Measurements from ENCODE around the gene PHF20.
A peak's percentile ranks its signal among the peaks of the same experiment; 100 is the strongest.
"Not testable (repeated sequence)": the region's sequence is repeated elsewhere in the genome, so short reads cannot be mapped to it uniquely, and the experiment has no call there.

Gene PHF20

DNA sequence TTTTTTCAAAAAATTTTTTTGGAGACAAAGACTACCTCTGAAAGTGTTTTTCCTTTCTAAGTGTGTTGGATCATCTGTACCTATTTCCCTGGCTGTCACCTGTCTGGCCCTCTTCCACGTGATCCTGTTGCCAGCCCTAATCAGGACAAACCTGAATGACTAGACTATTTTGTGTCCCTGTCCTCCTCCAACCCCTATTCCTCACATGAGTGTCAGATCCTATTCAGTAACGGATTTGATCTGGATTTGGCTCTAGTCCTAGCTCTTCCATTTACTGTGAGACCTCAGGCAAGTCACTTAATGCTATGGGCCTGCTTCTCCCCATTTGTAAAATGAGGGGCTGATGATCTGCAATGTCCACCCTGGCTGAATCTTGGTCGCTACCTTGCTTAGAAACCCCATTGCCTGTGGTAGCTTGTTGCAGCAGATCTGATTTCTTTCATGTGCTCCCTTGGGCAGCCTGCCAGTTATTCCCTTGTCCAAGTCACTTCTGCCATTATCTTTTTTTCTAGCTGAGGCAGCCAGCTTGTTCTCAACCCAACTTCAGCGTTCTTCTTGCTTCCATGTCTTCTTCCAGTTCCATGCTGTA lies 4.8 kb downstream of the PHF20 start:
- no peak for DNase-seq (ENCODE audit: low read depth)

DNA sequence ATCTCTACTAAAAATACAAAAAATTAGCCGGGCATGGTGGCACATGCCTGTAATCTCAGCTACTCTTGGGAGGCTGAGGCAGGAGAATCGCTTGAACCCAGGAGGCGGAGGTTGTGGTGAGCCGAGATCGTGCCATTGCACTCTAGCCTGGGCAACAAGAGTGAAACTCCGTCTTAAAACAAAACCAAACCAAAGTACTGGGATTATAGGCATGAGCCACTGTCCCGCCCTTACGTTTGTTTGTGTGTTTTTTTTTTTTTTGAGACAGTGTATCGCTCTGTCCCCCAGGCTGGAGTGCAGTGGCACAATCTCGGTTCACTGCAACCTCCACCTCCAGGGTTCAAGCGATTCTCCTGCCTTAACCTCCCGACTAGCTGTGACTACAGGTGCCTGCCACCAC lies 12.0 kb downstream of the PHF20 start:
- DNase-seq (ENCODE audit: low read depth) = not testable (repeated sequence)

DNA sequence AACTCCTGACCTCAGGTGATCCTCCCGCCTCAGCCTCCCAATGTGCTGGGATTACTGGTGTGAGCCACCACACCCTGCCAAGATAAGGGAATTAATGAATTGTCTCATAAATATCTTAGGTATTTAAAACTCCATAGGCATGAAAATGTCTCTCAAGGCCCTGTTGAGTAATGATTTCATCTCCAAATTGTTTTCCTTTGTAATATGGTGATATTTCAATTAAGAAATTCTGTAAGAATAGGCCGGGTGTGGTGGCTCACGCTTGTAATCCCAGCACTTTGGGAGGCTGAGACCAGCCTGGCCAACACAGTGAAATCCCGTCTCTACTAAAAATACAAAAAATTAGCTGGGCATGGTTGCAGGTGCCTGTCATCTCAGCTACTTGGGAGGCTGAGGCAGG lies 13.7 kb downstream of the PHF20 start:
- DNase-seq (ENCODE audit: low read depth) = not testable (repeated sequence)

DNA sequence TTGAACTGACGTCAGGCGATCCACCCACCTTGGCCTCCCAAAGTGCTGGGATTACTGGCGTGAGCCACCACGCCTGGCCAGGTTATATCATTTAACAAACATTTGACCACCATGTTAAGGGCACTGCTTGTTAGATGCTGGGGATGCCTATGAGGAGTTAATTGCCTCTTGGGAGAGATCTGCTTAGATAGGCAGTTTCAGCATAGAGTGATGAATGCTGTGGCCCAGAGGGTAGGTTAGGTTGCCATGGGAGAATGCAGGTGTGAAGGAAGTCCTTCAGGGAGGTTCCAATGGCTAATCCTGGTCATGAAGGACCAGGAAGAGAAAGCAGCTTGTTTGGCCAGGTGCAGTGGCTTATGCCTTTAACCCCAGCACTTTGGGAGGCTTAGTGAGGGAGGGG lies 17.0 kb downstream of the PHF20 start:
- DNase-seq (ENCODE audit: low read depth) = no peak

DNA sequence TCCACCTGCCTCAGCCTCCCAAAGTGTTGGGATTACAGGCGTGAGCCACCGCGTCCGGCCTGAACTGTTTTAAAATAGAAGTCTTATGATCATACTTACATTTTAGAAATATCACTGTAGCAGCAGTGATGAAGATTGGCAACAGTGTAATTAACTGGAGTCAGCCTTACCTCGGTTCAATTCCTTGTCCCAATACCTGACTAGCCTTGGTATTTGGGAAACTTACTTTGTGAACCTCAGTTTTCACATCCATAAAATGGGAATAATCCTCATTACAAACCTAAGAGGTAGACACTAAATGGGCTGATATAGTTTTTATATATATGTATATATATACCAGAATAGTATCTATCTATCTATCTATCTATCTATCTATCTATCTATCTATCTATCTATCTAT lies 19.3 kb downstream of the PHF20 start:
- DNase-seq (ENCODE audit: low read depth) = no peak

DNA sequence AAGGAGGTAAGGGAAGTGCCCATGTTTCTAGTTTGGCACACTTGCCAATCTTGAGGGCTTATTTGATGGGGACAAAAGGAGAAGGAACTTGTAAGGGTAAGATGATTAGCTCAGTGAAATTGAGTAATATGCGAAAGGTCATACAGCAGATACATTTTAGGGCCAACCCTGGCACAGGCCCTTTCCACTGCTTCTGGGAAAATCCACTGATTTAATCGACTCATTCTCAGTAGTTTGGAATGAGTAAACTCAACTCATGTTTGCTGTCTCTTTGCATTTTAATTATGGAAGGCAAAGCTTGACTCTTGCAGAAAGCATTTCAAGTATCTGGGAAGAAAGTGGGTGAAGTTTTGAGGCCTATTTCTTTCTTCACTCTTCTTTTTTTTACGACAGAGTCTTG lies 20.0 kb downstream of the PHF20 start:
- peak; percentile 75 for DNase-seq (ENCODE audit: low read depth)

DNA sequence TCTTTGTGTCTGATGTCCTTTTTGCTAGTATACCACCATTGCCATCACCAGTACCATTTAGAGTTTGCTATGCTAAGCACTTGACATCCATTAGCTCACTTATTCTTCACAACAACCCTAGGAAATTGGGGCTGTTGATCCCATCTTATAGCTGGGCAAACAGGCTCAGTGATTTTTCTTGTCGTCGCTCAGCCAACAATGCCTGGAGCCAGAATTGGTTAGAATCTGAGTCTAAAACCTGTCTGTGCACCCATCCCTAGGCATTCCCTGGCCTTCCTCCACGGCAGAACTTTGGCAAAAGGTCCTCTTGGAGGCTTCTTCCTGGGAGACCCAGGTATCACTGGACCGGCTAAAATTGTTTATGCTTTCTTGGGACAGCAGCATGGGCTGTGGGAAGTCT lies 20.9 kb downstream of the PHF20 start:
- no peak for DNase-seq (ENCODE audit: low read depth)

DNA sequence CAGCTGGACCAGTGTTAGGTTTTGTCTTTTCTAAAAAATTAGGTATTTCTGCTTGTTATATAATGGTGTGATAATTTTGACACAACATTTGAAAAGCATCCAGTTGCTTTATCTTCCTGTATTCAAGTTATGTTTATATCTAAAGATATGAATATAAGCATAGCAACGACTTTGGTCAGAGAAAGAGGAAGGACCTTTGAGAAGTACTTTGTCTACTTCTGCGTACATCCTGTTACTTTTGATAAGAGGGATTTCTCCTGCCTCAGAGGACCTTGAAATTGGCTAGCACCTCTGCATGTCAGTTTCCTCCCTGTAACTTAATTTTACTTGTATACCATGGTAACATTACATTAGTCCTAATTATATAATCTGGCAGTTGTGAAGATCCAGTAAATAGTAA lies 24.8 kb downstream of the PHF20 start:
- no peak for DNase-seq (ENCODE audit: low read depth)

DNA sequence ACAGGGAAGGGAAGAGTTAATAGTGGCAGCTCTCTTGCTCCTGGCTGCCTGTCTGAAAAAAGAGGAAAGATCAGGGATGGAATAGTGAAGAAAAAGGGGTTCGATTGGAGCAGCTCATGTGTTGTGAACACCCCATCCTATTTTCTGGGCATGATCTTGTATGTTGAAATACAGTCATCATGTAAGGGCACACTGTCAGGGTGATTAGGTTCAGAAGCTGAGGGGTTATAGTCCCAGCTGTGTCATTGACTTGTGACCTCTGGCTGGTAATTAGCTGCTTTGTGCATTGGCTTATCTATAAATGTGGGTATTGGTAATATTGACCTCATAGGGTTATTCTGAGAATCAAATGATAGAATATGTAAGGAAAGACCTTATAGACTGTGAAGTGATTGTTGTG lies 30.1 kb downstream of the PHF20 start:
- DNase-seq (ENCODE audit: low read depth) = no peak

DNA sequence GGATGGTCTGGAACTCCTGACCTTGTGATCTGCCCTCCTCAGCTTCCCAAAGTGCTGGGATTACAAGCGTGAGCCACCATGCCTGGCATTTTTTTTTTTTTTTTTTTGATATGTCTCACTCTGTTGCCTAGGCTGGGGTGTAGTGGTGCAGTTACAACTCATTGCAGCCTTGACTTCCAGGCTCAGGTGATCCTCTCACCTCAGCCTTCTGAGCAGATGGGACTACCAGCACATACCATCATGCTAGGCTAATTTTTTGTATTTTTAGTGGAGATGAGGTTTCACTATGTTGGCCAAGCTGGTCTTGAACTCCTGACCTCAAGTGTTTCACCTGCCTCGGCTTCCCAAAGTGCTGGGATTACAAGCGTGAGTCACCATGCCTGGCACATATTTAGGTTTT lies 34.3 kb downstream of the PHF20 start:
- DNase-seq (ENCODE audit: low read depth) = no peak

DNA sequence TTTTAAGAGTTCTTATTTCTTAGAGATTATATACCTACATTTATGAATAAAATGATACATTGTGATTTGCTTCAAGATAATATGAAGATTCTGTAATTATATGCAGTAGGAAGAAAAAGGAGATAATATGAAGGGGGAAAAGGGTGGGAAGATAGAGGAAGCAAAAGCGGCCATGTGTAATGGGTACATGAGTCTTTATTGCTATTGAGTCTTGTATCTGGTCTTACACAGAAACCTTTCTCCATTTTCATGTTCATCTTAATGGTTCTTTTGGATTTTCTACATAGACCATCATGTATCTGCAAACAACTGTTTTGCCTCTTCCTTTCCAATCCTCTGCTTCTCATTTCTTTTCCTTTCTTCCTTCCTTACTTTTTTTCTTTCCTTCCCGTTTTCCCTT lies 36.1 kb downstream of the PHF20 start:
- DNase-seq (ENCODE audit: low read depth) = no peak

DNA sequence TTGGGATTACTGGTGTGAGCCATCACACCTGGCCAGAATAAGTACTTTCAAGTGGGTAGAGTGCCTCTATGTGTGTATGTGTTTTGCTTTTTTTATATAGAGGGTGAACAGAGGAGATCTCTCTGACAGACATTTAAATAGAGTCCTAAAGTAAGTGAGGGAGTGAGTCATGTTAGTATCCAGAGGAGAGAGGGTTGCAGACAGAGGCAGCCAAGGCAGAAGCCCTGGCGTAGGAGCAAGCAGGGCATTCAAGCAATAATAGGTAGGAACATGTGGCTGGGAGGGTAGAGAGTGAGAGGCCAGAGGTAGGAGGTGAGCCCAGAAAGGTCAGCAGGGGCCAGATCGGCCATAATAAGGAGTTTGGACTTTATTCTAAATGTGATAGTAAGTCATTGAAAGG lies 48.9 kb downstream of the PHF20 start:
- DNase-seq (ENCODE audit: low read depth) = no peak

DNA sequence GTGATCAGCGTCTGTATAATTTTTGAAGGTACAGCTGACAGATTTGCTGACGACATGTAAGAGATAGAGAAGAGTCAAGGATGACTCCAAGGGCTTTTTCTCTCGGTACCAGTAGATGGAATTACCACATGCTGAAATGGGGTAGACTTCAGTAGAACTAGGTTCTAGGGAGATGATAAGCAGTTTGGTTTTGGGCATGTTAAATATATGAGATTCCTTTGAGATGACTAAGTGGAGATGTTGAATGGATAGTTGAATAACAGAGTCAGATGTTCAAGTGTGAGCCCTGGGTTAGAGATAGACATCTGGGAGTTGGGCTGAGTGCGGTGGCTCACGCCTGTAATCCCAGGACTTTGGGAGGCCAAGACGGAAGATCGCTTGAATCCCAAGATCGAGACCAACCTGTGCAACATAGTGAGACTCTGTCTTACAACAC lies 50.0 kb downstream of the PHF20 start:
- peak; percentile 21 for DNase-seq (ENCODE audit: low read depth)

DNA sequence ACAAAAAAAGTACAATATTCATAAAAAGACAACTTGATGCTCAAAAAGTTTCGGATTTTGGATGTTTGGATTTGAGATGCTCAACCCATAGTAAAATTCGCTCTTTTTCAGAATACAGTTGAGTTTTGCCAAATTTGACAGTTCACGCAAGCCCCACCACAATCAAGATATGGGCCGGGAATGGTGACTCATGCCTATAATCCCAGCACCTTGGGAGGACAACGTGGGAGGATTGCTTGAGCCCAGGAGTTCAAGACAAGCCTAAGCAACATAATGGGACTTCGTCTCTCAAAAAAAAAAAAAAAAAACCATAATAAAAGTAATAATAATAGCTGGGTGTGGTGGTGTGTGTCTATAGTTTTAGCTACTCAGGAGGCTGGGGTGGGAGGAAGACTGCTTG lies 51.3 kb downstream of the PHF20 start:
- no peak for DNase-seq (ENCODE audit: low read depth)

DNA sequence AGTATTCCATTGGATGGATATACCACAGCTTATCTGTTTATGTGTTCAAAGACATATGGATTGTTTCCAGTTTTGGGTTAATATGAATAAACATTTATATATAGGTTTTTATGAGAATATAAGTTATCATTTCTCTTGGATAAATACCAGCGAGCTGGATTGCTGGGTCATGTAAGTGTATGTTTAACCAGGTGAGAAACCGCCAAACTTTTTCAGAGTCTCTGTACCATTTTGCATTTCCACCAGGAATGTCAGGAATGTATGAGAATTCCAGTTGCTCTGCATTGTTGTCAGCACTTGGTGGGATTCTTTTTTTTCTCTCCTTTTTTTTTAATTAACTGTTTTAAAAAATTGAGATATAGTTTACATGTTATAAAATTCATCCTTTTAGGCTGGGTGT lies 52.1 kb downstream of the PHF20 start:
- no peak for DNase-seq (ENCODE audit: low read depth)

DNA sequence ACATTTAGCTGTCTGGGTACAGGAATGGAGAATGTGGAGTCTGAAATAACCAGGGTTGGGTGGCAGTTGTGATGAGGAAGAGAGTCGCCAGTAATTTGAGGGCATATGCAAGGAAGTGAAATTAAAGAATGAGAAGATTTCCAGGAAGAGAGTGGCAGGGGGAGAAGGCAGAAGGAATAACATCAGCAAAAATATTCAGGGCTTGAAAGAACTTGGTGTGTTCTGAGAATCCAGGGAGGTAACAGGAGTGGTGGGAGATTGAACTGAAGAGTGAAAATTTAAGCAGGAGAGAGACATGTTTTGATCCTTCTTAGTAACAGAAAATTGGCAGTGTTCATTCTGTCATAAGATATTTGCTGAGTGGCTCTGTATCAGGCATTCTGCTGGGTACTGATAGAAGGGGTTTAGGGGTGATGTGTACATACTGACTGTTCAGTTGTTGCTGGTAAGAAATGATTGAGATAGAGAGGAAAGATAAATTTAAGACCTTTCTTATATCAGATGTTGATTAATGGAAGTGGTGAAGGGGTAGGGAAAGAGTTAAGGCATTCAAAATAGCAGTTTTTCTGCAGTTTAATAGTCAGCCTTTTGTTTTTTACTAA lies 54.7 kb downstream of the PHF20 start:
- no peak for DNase-seq (ENCODE audit: low read depth)

DNA sequence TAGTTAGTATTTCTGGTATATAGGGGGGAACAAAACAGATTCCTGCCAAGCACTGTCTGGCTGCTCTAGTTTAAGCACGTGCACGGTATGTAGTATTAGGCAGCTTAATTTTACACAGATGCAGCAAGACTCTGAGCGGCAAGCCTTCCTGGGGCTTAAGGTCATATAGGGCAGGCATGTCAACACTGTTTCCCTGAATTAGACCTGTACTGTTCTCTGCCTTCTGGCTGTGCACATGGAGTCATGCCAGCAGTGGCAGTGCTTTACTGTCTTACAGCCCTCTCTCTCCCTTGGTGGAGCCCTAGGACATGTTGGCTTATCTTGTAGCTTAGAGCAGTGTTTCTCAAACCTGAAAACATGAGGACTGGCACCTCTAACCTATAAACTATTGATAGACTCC lies 56.6 kb downstream of the PHF20 start:
- no peak for DNase-seq (ENCODE audit: low read depth)

DNA sequence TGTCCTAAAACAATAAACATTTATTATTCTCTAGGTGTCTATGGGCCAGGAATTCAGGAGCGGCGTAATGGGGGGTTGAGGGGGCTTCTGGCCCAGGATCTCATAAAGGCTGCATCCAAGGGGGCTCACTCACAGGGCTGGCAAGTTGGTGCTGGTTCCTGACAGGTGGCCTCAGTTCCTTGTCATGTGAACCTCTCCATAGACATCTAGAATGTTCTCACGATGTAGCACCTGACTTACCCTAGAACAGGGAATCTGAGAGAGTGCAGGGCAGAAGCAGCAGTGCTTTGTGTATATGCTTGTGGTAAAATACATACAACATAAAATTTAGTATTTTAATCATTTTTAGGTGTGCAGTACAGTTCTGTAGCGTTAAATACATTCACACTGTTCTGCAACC lies 57.1 kb downstream of the PHF20 start:
- DNase-seq (ENCODE audit: low read depth) = no peak

DNA sequence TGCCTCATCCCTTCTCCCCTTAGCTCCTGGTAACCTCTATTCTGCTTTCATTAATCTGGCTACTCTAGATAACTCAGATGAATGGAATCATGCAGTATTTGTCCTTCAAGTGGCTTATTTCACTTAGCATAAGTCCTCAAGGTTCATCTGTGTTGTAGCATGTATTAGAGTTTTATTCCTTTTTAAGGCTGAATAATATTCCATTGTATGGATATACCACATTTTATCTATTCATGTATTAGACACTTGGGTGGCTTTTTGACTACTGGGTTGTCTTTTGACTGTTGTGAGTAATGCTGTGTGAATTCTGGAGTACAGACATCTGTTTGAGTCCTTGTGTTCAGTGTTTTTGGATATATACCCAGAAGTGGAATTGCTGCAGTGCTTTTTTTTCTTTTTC lies 58.4 kb downstream of the PHF20 start:
- DNase-seq (ENCODE audit: low read depth) = no peak

DNA sequence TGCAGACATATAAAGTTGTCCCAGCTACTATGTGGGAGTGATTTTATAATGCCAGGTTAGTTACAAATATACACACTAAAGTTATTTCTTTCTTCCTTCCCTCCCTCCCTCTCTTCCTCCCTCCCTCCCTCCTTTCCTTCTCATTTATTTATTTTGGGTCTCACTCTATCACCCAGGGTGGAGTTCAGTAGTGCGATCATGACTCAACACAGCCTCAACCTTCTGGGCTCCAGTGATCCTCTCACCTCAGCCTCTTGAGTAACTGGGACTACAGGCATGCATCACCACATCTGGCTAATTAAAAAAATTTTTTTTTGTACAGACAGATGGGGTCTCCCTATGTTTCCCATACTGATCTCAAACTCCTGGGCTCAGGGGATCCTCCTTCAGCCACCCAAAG lies 59.2 kb downstream of the PHF20 start:
- peak; percentile 60 for DNase-seq (ENCODE audit: low read depth)

DNA sequence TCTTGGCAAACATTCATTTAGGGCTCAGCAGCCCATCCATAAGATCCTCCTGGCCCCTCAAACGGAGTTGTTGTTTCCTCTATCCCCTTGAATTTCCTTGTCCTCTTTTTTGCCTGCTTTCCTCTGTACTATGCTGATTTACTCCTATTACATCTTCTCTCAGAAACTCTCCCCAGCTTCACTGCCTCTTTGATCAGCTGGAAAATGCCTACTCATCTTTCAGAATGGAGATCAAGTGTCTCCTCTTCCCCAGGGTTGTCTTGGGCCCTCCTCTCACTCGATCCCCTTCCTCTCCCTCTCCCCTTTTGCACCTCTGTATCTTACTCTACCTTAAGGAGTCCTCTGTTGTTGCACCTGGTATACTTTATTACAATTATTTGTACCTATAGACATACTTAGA lies 60.2 kb downstream of the PHF20 start:
- no peak for DNase-seq (ENCODE audit: low read depth)

DNA sequence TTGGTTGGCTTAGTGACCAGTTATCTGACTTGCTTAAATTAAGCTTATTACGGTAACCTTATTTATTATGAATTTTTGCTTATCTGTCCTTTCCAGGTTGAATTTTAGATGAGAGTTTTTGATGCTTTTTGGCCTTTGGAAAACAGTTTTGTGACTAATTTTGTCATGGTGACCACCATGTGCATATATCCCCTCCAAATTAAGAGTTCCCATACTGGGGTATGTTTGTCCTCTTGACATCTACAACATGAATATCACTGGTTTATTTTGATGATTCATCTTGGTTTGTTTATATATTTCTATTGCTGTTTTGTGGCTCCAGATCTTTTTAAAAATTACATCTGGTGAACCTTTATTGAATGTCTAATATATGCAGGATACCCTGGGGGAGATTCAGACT lies 61.4 kb downstream of the PHF20 start:
- no peak for DNase-seq (ENCODE audit: low read depth)

DNA sequence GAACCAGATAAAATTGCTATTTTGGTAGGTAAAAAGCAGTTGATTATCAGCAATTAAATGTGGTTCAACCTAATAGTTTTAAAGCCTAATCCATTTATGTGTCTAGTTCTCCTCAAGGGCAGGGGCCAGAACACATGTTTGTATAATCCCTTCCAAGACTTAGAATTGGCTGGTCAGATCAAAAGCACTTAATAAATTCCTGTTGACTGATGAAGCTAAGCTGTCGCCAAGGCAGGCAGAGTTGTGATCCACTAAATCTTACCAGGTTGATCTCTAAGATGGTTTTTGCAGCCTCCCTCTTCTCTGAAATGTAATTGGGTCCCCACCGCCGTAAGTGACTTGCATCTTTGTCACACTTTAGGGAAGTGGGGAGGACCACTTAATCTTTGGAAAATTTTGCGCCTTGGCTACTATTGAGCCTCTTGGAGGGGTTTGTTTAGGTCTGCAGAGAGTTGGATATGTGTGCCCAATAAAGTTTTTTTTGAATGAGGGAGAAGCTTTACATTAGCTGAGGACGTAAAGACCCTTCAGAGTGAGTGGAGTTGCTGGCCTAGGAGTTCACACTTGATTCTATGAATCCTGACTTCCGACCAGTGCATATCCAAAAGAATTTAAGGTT lies 65.9 kb downstream of the PHF20 start:
- no peak for DNase-seq (ENCODE audit: low read depth)

DNA sequence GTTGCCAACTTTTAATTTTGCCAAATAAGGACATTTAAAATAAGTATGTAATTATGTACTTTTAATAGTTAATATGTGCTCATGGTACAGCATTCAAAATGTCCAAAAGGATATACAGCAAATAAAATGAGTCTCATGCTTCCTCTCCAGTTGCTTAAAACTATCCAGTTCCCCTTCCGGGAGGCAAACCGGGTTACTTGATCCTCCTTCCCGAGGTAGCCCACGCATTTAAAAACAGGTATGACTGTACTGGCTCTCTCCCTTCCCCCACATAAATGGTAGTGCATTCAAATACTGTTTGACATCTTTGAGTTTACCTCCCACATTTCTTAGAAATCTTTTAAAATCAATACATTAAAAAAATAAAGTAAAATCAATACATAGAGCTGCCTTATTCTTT lies 66.4 kb downstream of the PHF20 start:
- DNase-seq (ENCODE audit: low read depth) = no peak
